22Rv1 (cell line): Measurements from ENCODE around the gene ZBTB11.
"Not testable (repeated sequence)": the region's sequence is repeated elsewhere in the genome, so short reads cannot be mapped to it uniquely, and the experiment has no call there.

Source experiments
- ZFX ChIP-seq: fragments of 450-650 bp; IDR thresholded peaks from 2 replicates; pipeline ENCODE4 v1.6.1; 2017; ENCODE audit warnings: antibody characterized with exemption, borderline replicate concordance
- TF ChIP-seq, protein P1 (sequence below): fragments of 450-650 bp; IDR thresholded peaks from 2 replicates; pipeline ENCODE4 v1.5.1; 2017; ENCODE audit warnings: mild to moderate bottlenecking

DNA sequence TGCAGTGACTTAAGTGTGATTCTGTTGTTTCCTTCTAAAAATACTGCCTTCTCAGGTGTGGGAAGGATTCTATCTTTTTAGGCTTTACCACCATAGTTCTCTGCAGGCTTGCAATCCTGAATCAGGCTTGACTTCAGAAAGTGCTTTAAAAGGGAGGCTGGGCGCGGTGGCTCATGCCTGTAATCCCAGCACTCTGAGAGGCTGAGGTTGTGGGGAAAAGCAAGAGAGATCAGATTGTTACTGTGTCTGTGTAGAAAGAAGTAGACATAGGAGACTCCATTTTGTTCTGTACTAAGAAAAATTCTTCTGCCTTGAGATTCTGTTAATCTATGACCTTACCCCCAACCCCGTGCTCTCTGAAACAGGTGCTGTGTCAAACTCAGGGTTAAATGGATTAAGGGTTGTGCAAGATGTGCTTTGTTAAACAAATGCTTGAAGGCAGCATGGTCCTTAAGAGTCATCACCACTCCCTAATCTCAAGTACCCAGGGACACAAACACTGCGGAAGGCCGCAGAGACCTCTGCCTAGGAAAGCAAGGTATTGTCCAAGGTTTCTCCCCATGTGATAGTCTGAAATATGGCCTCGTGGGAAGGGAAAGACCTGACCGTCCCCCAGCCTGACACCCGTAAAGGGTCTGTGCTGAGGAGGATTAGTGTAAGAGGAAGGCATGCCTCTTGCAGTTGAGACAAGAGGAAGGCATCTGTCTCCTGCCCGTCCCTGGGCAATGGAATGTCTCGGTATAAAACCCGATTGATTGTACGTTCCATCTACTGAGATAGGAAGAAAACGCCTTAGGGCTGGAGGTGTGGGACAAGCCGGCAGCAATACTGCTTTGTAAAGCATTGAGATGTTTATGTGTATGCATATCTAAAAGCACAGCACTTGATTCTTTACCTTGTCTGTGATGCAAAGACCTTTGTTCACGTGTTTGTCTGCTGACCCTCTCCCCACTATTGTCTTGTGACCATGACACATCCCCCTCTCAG lies 15.0 kb upstream of the ZBTB11 start:
- TF ChIP-seq, protein P1, sequence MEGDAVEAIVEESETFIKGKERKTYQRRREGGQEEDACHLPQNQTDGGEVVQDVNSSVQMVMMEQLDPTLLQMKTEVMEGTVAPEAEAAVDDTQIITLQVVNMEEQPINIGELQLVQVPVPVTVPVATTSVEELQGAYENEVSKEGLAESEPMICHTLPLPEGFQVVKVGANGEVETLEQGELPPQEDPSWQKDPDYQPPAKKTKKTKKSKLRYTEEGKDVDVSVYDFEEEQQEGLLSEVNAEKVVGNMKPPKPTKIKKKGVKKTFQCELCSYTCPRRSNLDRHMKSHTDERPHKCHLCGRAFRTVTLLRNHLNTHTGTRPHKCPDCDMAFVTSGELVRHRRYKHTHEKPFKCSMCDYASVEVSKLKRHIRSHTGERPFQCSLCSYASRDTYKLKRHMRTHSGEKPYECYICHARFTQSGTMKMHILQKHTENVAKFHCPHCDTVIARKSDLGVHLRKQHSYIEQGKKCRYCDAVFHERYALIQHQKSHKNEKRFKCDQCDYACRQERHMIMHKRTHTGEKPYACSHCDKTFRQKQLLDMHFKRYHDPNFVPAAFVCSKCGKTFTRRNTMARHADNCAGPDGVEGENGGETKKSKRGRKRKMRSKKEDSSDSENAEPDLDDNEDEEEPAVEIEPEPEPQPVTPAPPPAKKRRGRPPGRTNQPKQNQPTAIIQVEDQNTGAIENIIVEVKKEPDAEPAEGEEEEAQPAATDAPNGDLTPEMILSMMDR, result not testable (repeated sequence)
- not testable (repeated sequence) for TF ChIP-seq ZFX
